ENCODE data around the gene XPO4.

Gene XPO4

DNA sequence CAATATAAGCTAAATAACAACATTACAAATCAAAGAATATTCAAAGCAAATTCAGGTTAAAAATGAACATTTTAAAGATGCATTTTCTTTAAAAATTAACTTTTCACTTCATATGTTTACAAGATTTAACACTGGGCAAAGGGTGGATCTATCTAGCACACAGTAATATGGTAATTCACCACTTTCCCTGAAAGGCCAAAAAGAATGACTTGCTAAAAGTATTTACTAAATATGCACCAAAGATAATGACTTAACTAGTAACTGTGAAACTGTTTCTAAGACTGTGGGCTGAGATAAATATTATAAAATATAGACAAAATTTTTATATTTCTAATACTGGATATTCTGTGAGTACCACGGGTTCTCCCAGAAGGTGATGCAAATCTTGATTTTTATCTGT is 124.2 kb downstream of the XPO4 start:
- H3K9me3 ChIP-seq (ENCODE audit: control insufficient read depth, low read length), result no peaks in the 10 kb centered on the region
- no peak overlapping the region for H4K91ac ChIP-seq (ENCODE audit: low read length)
- H3K4me2 ChIP-seq (ENCODE audit: low read length, poor library complexity, severe bottlenecking), result no peak overlapping the region
- H2BK15ac ChIP-seq (ENCODE audit: low read depth, poor library complexity, severe bottlenecking), result no peak overlapping the region
- no peak overlapping the region for H2BK5ac ChIP-seq (ENCODE audit: low read depth, low read length, poor library complexity, severe bottlenecking)
- no peak overlapping the region for H3K4ac ChIP-seq (ENCODE audit: low read depth in 1 of 2, low read length in 2 of 2)
- H3K36me3 ChIP-seq (ENCODE audit: control insufficient read depth in 1 of 2, insufficient read depth in 2 of 2, low read depth in 1 of 2, low read length in 2 of 2), result peaks cover 0 to 23% of the 10 kb centered on the region in 2 experiments
- no peak overlapping the region for H3K18ac ChIP-seq (ENCODE audit: low read depth in 1 of 2, low read length in 2 of 2)
- H3K27me3 ChIP-seq (ENCODE audit: control insufficient read depth in 1 of 2, insufficient read depth in 1 of 2, low read length in 2 of 2), result no peaks in the 10 kb centered on the region
- WGBS, result no CpG with 5 or more reads among the region's 1 CpG
- H3K4me1 ChIP-seq (ENCODE audit: control insufficient read depth, insufficient read depth, low read depth, low read length), result no peaks in the 10 kb centered on the region
- H3K23ac ChIP-seq (ENCODE audit: low read length in 2 of 2), result no peak overlapping the region
- H3K79me1 ChIP-seq (replicated peaks; ENCODE audit: low read length, poor library complexity, severe bottlenecking), result no peaks in the 10 kb centered on the region
- no peak overlapping the region for H4K8ac ChIP-seq (ENCODE audit: low read length)
- no peak for DNase-seq
- no peak overlapping the region for H2BK12ac ChIP-seq (ENCODE audit: low read length in 2 of 2)
- no peak overlapping the region for H2AFZ ChIP-seq (ENCODE audit: low read depth, low read length)
- no peak overlapping the region for H2AK5ac ChIP-seq (ENCODE audit: low read length, severe bottlenecking)
- no peak overlapping the region for H3K9ac ChIP-seq (ENCODE audit: low read length)
- H2BK120ac ChIP-seq (ENCODE audit: low read depth, low read length), result no peak overlapping the region
- H3K14ac ChIP-seq (ENCODE audit: low read length in 2 of 2), result no peak overlapping the region
- H3K4me3 ChIP-seq (ENCODE audit: insufficient read depth in 1 of 2, low read depth in 1 of 2, low read length in 2 of 2), result no peak overlapping the region
- no peak overlapping the region for H3K27ac ChIP-seq (ENCODE audit: low read length, poor library complexity, severe bottlenecking)

DNA sequence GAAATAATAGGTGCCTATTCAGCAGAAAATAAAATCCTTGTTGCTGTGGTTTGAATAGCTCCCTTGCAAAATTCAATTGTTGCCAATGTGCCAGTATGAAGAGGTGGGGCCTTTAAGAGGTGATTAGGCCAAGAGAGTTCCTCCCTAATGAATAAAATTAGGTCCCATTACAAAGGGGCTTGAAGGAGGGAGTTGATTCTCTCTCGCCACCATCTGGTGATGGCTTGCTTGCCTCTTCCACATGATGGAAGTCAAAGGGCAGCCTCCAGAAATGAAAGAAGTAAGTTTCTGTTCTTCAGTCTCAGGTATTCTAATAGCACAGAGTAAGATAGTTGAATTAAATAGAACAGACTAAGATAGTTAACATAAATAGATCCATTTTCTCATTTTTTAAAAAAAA is 125.8 kb downstream of the XPO4 start:
- 100% methylated on average over 1 of the region's 1 CpG for WGBS
- no peak overlapping the region for H4K91ac ChIP-seq (ENCODE audit: low read length)

DNA sequence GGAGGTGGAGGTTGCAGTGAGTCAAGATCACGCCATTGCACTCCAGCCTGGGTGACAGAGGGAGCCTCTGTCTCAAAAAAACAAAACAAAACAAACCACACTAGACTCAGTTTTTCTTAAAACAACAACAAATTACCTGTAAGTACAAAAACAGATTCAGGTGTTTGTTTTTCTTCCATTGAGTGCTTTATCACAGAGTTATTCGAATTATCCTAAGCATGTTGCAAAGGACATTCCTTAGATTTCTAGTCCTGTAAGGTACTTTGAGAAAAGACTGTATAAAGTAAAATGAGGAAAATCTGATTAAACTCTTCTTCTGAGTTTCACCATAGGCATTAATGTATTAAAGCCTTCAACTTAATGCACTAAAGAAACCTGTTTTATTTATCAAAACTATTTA is 126.6 kb downstream of the XPO4 start:
- WGBS, result no CpG with 5 or more reads among the region's 2 CpGs
- no peaks in the 10 kb centered on the region for H3K9me3 ChIP-seq (ENCODE audit: control insufficient read depth, low read length)

More for the DNA sequence above, 125.8 kb downstream of the XPO4 start:
- no peak overlapping the region for H3K23ac ChIP-seq (ENCODE audit: low read length in 2 of 2)
- peaks cover 0 to 7% of the 10 kb centered on the region in 2 experiments for H3K36me3 ChIP-seq (ENCODE audit: control insufficient read depth in 1 of 2, insufficient read depth in 2 of 2, low read depth in 1 of 2, low read length in 2 of 2)
- H3K27ac ChIP-seq (ENCODE audit: low read length, poor library complexity, severe bottlenecking), result no peak overlapping the region
- H2AFZ ChIP-seq (ENCODE audit: low read depth, low read length), result no peak overlapping the region
- H3K4ac ChIP-seq (ENCODE audit: low read depth in 1 of 2, low read length in 2 of 2), result no peak overlapping the region
- no peak overlapping the region for H3K9ac ChIP-seq (ENCODE audit: low read length)
- H3K9me3 ChIP-seq (ENCODE audit: control insufficient read depth, low read length), result no peaks in the 10 kb centered on the region
- DNase-seq, result no peak
- no peak overlapping the region for H2BK12ac ChIP-seq (ENCODE audit: low read length in 2 of 2)
- H3K4me2 ChIP-seq (ENCODE audit: low read length, poor library complexity, severe bottlenecking), result no peak overlapping the region
- no peak overlapping the region for H2BK15ac ChIP-seq (ENCODE audit: low read depth, poor library complexity, severe bottlenecking)
- H3K27me3 ChIP-seq (ENCODE audit: control insufficient read depth in 1 of 2, insufficient read depth in 1 of 2, low read length in 2 of 2), result no peaks in the 10 kb centered on the region
- H3K18ac ChIP-seq (ENCODE audit: low read depth in 1 of 2, low read length in 2 of 2), result no peak overlapping the region
- no peak overlapping the region for H2BK5ac ChIP-seq (ENCODE audit: low read depth, low read length, poor library complexity, severe bottlenecking)
- H3K4me3 ChIP-seq (ENCODE audit: insufficient read depth in 1 of 2, low read depth in 1 of 2, low read length in 2 of 2), result no peak overlapping the region
- H3K79me1 ChIP-seq (replicated peaks; ENCODE audit: low read length, poor library complexity, severe bottlenecking), result peaks cover 5% of the 10 kb centered on the region
- no peak overlapping the region for H4K8ac ChIP-seq (ENCODE audit: low read length)
- no peak overlapping the region for H3K14ac ChIP-seq (ENCODE audit: low read length in 2 of 2)
- peaks cover 3% of the 10 kb centered on the region for H3K4me1 ChIP-seq (ENCODE audit: control insufficient read depth, insufficient read depth, low read depth, low read length)
- no peak overlapping the region for H2BK120ac ChIP-seq (ENCODE audit: low read depth, low read length)
- no peak overlapping the region for H2AK5ac ChIP-seq (ENCODE audit: low read length, severe bottlenecking)

GRCh38 chr13:20774746-20775145 is 127.8 kb downstream of the XPO4 start:
- Histone ChIP-seq H2BK120ac (ENCODE audit: low read depth, low read length) (no peak overlapping the region), H3K4me3 (ENCODE audit: insufficient read depth in 1 of 2, low read depth in 1 of 2, low read length in 2 of 2) (no peak overlapping the region), H3K9ac (ENCODE audit: low read length) (no peak overlapping the region), H3K4me2 (ENCODE audit: low read length, poor library complexity, severe bottlenecking) (no peak overlapping the region), H2BK12ac (ENCODE audit: low read length in 2 of 2) (no peak overlapping the region), H4K91ac (ENCODE audit: low read length) (no peak overlapping the region), H3K4ac (ENCODE audit: low read depth in 1 of 2, low read length in 2 of 2) (no peak overlapping the region), H3K27me3 (ENCODE audit: control insufficient read depth in 1 of 2, insufficient read depth in 1 of 2, low read length in 2 of 2) (no peaks in the 10 kb centered on the region), H4K8ac (ENCODE audit: low read length) (no peak overlapping the region), H3K18ac (ENCODE audit: low read depth in 1 of 2, low read length in 2 of 2) (no peak overlapping the region), H3K14ac (ENCODE audit: low read length in 2 of 2) (no peak overlapping the region), H2AK5ac (ENCODE audit: low read length, severe bottlenecking) (no peak overlapping the region), H2BK5ac (ENCODE audit: low read depth, low read length, poor library complexity, severe bottlenecking) (no peak overlapping the region), H3K27ac (ENCODE audit: low read length, poor library complexity, severe bottlenecking) (no peak overlapping the region), H3K9me3 (ENCODE audit: control insufficient read depth, low read length) (peaks cover 2% of the 10 kb centered on the region), H2AFZ (ENCODE audit: low read depth, low read length) (no peak overlapping the region), H3K23ac (ENCODE audit: low read length in 2 of 2) (no peak overlapping the region), H3K79me1 (replicated peaks; ENCODE audit: low read length, poor library complexity, severe bottlenecking) (peaks cover 11% of the 10 kb centered on the region), H2BK15ac (ENCODE audit: low read depth, poor library complexity, severe bottlenecking) (no peak overlapping the region), H3K36me3 (ENCODE audit: control insufficient read depth in 1 of 2, insufficient read depth in 2 of 2, low read depth in 1 of 2, low read length in 2 of 2) (peaks cover 3 to 19% of the 10 kb centered on the region in 2 experiments), H3K4me1 (ENCODE audit: control insufficient read depth, insufficient read depth, low read depth, low read length) (peaks cover 3% of the 10 kb centered on the region)
- no peak for DNase-seq
- WGBS, result 92% methylated on average over 1 of the region's 1 CpG

More for the DNA sequence above, 126.6 kb downstream of the XPO4 start:
- H2BK12ac ChIP-seq (ENCODE audit: low read length in 2 of 2), result no peak overlapping the region
- H4K91ac ChIP-seq (ENCODE audit: low read length), result no peak overlapping the region
- H3K4me1 ChIP-seq (ENCODE audit: control insufficient read depth, insufficient read depth, low read depth, low read length), result peaks cover 3% of the 10 kb centered on the region
- H2AFZ ChIP-seq (ENCODE audit: low read depth, low read length), result no peak overlapping the region
- peaks cover 8% of the 10 kb centered on the region for H3K79me1 ChIP-seq (replicated peaks; ENCODE audit: low read length, poor library complexity, severe bottlenecking)
- H3K27ac ChIP-seq (ENCODE audit: low read length, poor library complexity, severe bottlenecking), result no peak overlapping the region
- no peak overlapping the region for H2AK5ac ChIP-seq (ENCODE audit: low read length, severe bottlenecking)
- no peaks in the 10 kb centered on the region for H3K27me3 ChIP-seq (ENCODE audit: control insufficient read depth in 1 of 2, insufficient read depth in 1 of 2, low read length in 2 of 2)
- no peak overlapping the region for H3K4me3 ChIP-seq (ENCODE audit: insufficient read depth in 1 of 2, low read depth in 1 of 2, low read length in 2 of 2)
- H2BK120ac ChIP-seq (ENCODE audit: low read depth, low read length), result no peak overlapping the region
- no peak overlapping the region for H3K9ac ChIP-seq (ENCODE audit: low read length)
- H4K8ac ChIP-seq (ENCODE audit: low read length), result no peak overlapping the region
- no peak overlapping the region for H3K23ac ChIP-seq (ENCODE audit: low read length in 2 of 2)
- no peak overlapping the region for H3K14ac ChIP-seq (ENCODE audit: low read length in 2 of 2)
- no peak overlapping the region for H3K4ac ChIP-seq (ENCODE audit: low read depth in 1 of 2, low read length in 2 of 2)
- peaks cover under 1 to 7% of the 10 kb centered on the region in 2 experiments for H3K36me3 ChIP-seq (ENCODE audit: control insufficient read depth in 1 of 2, insufficient read depth in 2 of 2, low read depth in 1 of 2, low read length in 2 of 2)
- no peak overlapping the region for H2BK15ac ChIP-seq (ENCODE audit: low read depth, poor library complexity, severe bottlenecking)
- DNase-seq, result no peak
- no peak overlapping the region for H3K4me2 ChIP-seq (ENCODE audit: low read length, poor library complexity, severe bottlenecking)
- H3K18ac ChIP-seq (ENCODE audit: low read depth in 1 of 2, low read length in 2 of 2), result no peak overlapping the region
- H2BK5ac ChIP-seq (ENCODE audit: low read depth, low read length, poor library complexity, severe bottlenecking), result no peak overlapping the region
